Measurements from ENCODE around the gene MTMR12.

Gene MTMR12

DNA sequence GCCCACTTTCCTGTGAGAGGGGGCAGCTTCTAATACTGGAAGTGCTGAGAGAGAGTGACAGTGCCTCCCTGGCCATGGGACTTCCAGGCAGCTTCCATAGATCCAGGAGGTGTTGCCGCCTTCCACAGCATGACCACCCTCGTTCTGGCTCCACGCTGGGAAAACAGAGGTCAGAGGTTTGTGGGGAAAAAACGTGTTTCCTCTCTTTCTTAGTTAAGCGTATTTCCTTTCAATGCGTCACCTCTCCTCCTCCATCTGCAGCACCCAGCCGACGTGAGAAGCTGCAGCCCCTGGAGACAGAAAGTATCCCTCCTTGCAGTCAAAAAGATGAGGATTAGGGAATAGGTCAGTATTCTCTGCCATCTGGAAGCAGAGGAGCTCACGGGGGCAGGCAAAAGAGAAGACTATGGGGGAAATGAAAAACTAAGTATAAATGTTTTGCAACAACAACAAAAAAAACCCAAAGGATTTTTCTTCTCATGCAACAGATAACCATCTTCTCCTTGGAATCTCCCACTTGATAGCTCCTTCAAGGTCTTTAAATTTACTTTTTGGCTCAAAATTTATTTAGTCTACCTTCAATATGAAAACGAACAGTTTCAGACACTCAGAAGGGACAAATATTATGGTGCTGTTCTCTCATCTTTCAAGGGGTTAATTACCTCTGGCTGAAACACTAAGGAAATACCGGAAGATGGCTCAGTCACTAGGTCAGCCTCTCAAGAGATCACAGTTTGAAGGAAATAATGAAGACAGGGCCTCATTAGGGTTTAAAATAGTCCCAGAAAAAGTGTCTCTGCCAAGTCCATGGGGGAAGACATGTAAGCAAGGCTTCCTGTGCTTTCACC, 38.0 kb downstream of the MTMR12 start:
- no peak for DNase-seq (ENCODE audit: low spot score)

GRCh38 chr5:32273821-32274220, 38.9 kb downstream of the MTMR12 start:
- DNase-seq (ENCODE audit: low spot score): no peak

DNA sequence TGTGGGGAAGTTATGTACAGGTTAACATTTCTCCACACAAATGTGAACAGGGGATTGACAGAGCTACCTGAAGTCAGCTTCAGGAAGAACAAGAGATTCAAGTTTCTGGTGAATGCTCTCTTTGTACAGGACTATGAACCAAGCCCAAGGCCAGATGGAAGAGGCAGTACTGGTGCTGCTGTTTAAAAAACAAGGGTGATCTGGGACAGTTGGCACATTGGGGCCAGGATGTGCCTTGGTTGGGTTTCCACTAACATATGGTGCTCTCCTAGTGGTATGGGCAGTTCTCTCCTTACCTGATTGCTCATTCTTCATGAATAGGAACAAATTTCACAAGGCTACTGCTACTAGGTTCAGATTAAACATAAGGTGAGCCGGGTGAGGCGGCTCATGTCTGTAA, 40.0 kb downstream of the MTMR12 start:
- no peak for DNase-seq (ENCODE audit: low spot score)

DNA sequence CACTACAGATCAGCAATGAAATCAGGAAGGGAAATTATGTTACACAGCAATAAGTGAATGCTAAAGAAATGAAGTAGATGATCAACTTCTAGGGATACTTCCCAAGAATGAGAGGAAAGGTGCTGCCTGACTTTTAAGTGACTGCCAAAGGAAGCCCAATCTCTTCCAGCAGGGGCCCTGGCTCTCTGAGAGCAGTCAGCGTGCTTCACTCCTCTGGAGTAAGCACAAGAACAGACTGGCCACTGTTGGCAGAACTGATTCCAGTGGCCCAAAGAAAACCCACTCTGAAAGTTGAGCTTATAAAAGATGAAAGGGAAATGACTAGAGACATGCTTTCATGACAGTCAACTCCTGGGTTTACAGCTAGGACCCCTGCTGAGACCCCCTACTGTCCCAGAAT, 41.8 kb downstream of the MTMR12 start:
- no peak for DNase-seq (ENCODE audit: low spot score)

DNA sequence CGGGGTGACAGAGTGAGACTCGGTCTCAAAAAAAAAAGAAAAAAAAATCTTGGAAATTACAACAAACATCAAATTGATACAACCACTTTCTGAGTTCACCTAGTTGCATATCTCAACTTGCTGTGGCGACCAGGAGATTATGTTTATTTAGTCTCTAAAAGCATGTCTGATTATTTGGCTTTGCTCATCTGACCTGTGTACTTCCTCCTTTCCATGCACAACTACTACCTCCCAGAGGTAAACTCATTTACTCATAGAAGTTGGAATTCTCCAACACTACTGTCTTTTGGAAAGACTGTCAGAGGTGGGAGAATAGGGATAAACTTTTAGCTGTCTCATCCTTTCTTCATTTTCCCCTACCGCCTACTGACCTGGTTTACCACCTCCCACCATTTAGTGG, 42.6 kb downstream of the MTMR12 start:
- no peak for DNase-seq (ENCODE audit: low spot score)

GRCh38 chr5:32265902-32266301, 46.8 kb downstream of the MTMR12 start:
- DNase-seq (ENCODE audit: low spot score): no peak

- no peak for DNase-seq (ENCODE audit: low spot score)
Observed at GRCh38 chr5:32264957-32265572, 47.7 kb downstream of the MTMR12 start.

- DNase-seq (ENCODE audit: low spot score): no peak
Observed at GRCh38 chr5:32263684-32264083, 49.1 kb downstream of the MTMR12 start.

- no peak for DNase-seq (ENCODE audit: low spot score)
Observed at GRCh38 chr5:32261198-32261597, 51.5 kb downstream of the MTMR12 start.

DNA sequence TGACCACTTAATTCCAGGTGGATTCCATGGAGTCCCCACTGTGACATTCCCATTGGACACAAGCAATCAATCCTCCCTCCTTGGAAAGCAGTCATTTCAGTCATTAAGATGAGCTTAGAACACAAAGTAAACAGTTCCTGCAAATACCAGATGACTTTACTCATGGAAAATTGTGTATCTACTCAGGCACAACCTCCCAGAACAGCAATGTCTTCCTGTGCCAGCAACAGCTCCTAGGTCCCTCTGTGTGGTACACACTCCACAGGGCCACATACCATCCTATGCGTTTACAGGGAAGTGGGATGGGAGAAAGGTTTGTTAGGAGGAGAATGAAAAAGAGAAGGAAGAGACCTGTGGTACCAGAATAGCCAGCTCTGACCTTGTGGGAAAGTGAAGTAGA, 53.7 kb downstream of the MTMR12 start:
- DNase-seq (ENCODE audit: low spot score): no peak

DNA sequence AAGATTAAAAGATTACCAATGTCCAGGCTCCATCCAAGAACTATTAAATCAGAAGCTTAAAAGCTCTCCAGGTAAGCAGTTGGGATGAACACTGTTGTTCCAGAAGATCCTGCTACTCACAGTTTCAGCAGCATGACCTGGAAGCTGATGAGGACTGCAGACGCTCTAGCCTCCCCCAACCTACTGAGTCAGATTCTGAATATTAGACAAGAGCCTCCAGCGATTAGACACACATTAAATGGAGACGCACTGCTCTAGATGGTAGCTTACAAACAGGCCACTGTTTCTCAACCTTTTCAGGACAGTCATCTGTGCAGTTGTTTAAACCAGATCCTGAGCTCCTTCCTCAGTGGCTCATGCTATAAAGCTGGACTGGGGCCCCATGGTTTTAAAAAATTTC, 54.3 kb downstream of the MTMR12 start:
- no peak for DNase-seq (ENCODE audit: low spot score)

DNA sequence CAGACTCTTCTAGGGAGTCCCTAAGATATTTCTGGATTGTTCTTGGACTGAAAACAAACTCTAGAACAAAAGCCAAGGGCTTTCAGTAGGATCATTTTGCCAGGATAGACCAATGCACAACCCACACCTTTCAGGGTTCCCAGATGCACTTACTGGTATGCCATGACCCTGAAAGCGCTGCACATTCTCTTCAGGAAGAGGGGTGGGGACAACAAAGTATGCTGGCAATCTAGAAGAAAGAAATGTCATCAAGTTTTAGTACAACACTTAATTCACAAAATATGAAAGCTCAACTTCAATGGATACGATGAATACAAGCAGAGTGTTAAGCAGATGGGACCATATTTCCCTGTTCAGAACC, 57.2 kb downstream of the MTMR12 start:
- no peak for DNase-seq (ENCODE audit: low spot score)

DNA sequence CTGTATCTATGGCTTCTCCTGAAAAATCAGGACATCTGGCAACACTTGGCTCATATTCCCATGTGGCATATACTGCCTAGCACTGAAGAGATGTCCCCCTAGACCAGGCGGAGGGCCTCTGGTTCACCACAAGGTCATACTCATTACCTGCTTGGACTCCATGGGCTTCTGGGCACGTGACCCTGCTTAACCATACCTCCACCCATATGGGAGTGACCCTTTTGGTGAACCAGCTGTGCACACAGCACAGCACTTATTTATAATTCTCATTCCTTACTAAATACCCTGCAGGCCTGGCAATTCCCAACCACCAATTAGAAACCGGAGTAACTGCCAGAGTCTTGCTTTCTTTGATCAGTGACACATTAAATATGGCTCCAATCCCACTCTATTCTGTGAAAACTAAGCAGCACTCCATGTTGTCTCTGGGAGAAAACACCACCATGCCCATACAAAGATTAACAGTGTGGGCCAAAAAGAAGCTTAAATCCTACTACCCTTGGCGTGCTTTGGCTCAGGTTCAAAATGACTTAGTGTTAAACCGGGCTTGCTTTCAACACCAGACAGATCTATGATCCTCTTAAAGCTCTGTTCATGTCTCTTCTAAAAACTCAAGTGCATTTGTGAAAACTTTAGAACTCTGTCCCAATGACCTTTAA, 57.7 kb downstream of the MTMR12 start:
- DNase-seq (ENCODE audit: low spot score): peak; percentile 24

GRCh38 chr5:32251871-32252458, 60.8 kb downstream of the MTMR12 start:
- DNase-seq (ENCODE audit: low spot score): no peak

GRCh38 chr5:32249668-32250067, 63.1 kb downstream of the MTMR12 start:
- DNase-seq (ENCODE audit: low spot score): no peak

- no peak for DNase-seq (ENCODE audit: low spot score)
Observed at GRCh38 chr5:32245742-32246141, 67.0 kb downstream of the MTMR12 start.

- no peak for DNase-seq (ENCODE audit: low spot score)
Observed at GRCh38 chr5:32244017-32244416, 68.7 kb downstream of the MTMR12 start.

- DNase-seq (ENCODE audit: low spot score): no peak
Observed at GRCh38 chr5:32241034-32241783, 71.5 kb downstream of the MTMR12 start.

- DNase-seq (ENCODE audit: low spot score): no peak
Observed at GRCh38 chr5:32239385-32239784, 73.4 kb downstream of the MTMR12 start.

GRCh38 chr5:32233696-32234447, 78.9 kb downstream of the MTMR12 start:
- peak; percentile 30 for DNase-seq (ENCODE audit: low spot score)

GRCh38 chr5:32233220-32233695, 79.5 kb downstream of the MTMR12 start:
- no peak for DNase-seq (ENCODE audit: low spot score)

Measured in globus pallidus (tissue), 1 donor.